HG02938 (cell line): ENCODE results near the gene MRPL23.

Source experiments
- ATAC-seq: cut with Tn5 transposase; IDR thresholded peaks from one replicate; pipeline ENCODE4 v1.9.1; 2021; ENCODE audit warnings: mild to moderate bottlenecking, moderate library complexity; ENCODE audit not compliant: unreplicated experiment

Gene MRPL23

GRCh38 chr11:1952806-1953482, 5.8 kb downstream of the MRPL23 start:
- ATAC-seq: no peak

DNA sequence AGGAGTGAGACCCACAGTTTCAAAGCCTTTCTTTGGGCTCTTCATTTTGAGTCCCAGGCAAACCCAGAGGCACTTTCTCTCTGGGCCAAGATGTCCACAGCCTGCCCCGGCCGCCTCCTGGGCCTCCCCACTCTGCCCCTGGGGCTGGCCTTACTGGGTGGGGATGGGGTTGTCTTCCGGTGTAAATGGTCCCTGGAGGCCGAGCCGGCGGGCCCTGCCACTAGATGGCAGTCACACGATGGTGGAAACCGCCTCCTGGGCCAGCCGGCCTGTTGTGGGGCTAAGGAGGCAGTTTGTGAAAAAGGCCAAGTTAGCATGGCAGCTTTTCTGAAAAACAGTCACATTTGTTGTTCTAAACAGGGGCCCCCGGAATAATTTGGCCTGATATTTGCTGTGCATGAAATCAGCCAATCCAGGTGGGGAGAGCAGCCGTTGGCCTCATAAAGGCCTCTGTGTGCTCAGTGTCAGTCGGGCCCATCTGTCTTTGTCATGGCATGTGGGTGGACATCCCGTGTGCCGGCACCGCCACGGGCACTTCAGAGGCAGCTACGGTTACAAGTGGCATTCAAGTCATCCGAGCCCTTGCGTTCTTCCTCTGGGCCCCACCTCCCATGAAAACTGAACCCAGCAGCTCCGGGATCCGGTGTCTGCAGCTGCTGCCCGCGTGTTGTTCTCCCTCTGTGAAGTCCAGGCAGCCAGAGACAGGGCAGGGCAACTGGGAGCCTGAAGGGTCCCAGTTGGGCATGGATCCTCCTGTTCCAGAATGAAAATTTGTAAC, 6.5 kb downstream of the MRPL23 start:
- ATAC-seq: no peak

- ATAC-seq: no peak
Measured at GRCh38 chr11:1958367-1958766, 11.2 kb downstream of the MRPL23 start.

- no peak for ATAC-seq
Measured at GRCh38 chr11:1959786-1960185, 12.7 kb downstream of the MRPL23 start.

DNA sequence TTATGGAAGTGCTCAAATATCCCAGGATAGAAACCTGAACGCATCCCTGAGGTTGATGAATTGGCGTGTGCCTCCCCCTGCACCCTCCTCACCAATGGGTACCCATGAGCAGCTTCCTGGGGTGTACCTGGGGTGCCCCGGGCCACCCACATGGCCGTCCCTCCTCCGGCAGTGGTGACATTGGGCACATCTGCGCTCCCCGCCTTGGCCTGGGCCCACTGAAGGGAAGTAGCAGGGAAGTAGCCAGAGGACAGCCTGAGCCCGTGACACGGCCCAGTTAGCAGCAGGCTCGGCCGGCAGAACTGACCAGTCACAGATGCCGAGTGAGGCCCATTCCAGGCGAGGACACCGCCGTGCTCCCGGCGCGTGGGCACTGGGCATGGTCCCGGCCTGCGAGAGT, 16.7 kb downstream of the MRPL23 start:
- ATAC-seq: no peak

GRCh38 chr11:1964348-1964747, 17.2 kb downstream of the MRPL23 start:
- ATAC-seq: no peak

DNA sequence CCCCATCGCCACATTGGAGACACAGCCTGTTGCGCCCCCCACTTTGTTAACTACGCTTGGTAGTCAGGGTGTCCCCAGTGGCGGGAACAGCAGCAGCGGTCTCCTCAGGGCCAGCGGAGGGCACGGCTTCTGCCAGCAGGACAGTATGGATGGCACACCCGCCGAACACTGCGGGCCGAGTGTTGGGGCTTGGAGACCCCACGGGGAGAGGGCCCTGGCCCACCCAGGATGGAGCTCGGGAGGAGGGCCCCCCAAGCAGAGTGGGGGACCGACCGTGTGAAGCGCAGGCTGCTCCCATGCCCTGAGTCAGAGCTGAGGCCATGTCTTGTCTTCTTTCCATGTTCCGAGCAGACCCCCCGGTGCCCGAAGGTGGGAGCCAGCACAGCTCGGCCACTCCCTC, 17.8 kb downstream of the MRPL23 start:
- no peak for ATAC-seq

DNA sequence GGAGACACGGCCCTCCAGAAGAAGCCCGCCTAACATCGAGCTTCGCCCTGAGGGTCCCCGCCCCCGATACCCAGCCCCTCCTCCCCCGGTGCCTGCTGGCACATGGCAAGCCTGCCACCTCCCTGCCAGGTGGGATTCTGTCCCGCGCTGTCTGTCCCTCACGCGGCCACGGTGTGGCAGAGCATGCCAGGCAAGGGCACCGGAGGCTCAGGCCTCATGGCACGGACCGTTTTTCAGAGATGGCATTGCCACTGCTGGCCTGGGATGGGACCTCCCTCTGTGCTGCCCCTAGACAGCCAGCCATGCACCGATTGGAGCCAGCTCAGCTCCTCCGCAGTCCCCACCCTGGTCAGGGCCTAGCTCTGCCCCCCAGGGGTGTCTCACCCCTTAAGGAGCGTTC, 19.4 kb downstream of the MRPL23 start:
- no peak for ATAC-seq

DNA sequence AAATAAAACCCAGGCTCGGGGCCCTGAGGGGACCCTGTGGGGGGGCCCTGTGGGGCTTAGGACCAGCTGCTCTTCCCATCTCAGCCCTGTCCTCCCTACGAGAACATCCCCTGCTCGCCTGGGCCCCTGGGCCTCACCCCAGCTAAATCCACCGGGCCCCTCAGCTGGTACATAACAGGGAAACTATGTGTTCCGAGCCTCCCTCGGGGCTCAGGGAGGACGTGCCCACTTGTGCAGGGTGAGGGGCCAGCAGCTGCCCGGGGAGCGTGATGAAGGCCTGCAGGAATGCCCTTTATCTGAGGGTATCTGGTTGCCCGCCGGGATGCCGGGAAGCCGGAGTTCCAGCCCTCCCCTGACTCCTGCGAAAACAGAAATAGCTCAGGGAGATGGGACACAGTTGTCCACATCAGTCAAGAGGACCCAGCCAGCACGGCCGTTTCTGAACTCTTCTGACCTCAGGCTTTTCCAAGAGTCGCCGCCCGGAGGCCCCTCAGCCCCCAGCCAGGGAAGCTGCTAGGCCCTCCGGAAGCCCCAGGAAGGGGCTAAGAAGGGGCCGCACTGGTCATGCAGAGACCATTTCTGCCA, 20.6 kb downstream of the MRPL23 start:
- no peak for ATAC-seq

GRCh38 chr11:1968454-1969002, 21.4 kb downstream of the MRPL23 start:
- ATAC-seq: no peak

GRCh38 chr11:1969035-1969434, 21.9 kb downstream of the MRPL23 start:
- ATAC-seq: no peak

DNA sequence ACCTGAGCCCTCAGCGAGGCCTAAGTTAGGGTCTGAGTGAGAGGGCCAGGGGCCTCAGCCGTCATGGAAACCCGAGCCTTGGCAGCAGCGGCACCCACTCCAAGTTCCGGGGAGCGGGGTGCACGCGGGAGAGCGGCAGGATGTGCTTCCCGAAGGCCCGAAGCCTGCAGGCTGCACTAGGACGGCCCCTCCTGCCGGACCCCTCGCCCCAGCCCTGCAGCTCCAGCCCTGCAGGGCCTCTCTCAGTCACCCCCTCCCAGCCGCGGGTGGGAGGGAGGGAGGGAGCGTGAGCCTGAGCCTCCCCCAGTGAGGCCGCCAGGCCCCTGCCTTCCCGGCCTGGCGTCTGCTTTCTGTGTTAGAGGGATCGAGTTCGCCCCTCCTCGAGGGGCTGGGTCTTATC, 22.6 kb downstream of the MRPL23 start:
- no peak for ATAC-seq

DNA sequence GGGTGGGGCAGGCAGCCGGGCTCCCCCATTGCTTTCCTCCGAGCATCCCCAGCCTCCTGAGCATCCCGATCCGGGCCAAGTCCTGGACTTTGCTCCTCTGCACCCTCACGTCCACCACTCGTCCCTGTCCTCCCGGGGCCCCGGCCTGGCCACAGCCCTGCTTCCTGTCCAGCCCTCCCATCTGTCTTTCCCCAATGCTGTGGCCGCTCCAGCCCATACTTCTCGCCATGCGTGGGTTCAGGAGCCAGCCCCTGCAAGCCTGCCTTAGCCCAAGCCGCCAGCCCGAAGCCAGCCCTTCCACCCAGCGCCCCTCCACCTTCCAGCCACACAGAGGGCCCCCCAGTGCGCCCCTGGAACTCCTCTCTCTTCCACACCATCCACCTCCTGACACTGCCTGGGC, 23.8 kb downstream of the MRPL23 start:
- ATAC-seq: no peak

DNA sequence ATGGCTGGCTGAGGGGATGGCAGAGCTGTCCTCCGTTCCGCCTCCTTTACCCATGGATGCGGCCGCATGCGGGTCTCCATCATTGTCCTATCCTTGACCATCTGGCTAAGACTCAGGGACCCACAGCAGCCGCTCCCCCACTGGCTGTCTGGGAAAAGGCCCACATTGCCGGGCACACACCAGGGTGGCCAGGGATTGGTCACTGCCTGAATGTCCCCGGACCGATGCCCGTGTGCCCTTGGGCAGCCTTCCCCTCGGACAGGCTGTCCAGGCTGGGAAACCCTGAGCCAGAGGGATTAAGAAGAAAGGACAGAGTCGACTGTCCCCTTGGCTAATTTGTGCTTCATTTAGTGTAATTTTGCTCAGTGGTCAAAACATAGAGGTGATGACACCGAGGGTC, 28.1 kb downstream of the MRPL23 start:
- ATAC-seq: no peak

DNA sequence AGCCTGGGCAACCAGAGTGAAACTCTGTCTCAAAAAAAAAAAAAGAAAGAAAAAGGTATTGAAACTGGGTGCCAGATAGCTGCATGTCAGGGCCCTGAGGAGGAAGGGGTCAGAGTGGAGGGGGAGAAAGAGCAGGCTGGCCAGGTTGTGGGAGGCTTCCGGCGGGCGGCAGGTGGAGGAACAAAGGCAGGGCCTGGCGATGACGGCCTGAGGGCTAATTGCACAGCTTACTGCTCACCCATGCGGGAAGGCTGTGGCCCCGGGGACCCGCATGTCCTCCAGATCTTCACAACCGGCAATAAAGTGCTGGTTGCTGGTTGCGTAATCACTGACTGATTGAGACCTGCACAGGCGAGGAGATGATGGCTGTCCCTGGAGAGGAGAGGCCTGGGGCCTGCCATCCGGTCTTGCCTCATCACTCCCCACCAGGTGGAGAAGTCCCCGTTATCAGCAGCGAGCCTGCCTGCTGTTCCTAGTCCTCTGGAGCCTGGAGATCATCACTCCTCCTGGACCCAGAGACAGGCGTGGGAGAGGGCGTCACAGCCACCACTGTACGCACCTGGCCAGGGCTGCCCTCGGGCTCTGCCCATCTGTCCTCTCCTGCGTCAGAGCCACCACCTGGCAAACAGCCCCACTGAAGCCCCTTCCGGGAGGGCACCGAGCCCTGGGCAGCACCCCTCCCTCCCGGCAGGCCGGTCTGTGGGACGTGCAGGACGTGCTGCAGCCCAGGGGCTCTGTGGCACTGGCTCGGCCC, 31.8 kb downstream of the MRPL23 start:
- no peak for ATAC-seq

GRCh38 chr11:1979607-1980006, 32.5 kb downstream of the MRPL23 start:
- ATAC-seq: no peak

- no peak for ATAC-seq
Measured at GRCh38 chr11:1982873-1983600, 35.9 kb downstream of the MRPL23 start.

DNA sequence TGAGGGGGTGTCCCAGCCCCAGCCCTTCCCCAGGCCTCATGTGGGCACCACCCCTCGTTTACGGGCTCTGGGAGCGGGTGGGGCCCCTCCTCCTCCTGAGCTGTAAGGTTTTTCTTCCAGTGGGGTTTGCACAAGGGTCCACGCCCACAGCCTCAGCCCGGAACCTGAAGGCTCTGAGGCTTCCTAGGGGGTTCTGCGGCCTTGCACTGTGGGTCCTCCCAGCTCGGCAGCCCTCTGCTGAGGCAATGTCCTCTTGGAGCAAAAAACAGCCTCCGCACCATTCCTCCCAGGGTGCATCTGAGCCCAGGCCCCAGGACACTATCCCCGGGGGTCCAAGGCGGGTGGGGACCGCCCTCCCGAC, 36.4 kb downstream of the MRPL23 start:
- ATAC-seq: no peak

DNA sequence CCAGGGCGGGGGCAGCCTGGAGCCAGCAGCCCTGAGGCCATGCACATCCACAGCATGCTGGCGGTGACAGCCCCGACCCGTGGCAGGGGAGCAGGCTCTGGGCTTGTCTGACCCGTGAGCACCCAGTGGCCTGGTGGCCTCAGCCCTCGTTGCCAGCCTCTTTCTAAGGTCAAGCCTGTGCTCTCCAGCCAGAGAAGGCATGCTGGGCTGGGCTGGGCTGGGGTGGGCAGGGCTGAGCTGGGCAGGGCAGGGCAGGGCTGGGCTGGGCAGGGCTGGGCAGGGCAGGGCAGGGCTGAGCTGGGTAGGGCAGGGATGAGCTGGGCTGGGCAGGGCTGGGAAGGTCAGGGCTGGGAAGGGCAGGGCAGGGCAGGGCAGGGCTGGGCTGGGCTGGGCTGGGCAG, 39.9 kb downstream of the MRPL23 start:
- no peak for ATAC-seq

DNA sequence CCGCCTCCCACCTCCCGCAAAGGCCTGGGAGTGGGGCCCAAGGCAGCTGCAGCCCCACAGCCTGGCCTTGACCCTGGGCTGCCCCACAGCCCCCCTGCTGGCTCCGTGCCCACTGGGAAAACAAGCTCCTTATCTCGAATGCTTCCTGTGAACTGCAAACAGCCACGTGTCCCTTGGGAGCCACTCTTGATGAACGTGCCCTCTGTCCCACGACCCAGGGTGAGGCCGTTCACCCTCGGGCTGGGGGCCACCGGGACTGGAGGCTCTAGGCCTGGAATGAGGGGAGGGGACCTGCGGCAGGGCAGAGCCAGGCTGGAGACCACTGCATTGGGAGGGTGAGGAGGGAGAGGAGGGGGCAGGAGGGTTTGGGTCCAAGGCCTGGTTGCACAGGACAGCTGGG, 41.0 kb downstream of the MRPL23 start:
- no peak for ATAC-seq
